ENCODE results near the gene CTXND1.
"Not testable (repeated sequence)": the region's sequence is repeated elsewhere in the genome, so short reads cannot be mapped to it uniquely, and the experiment has no call there.

Gene CTXND1

DNA sequence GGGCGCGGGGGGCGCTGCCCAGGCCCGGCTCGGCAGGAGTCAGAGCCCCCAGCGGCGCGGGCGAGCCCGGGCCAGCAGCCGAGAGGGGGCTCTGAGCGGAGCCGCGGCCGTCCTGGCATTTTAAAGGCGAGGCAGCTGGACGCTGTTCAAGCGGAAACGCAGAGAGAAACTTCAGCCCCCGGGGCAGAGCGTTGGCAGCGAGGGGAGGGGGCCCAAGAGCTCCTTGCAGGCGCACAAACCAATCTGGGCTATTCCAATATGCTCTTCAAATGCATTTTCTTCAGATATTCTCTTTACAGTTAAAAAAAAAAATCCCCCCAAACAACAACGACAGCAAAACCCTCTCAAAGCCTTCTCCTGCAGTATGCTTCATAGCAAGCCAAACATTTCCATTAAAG, at the start of gene CTXND1:
Gene CTXND1 (minus strand): TSS at position 93 of the 398 bp plus-strand sequence. CDS start 50,264 bp downstream, outside the sequence.
- DNase-seq = no peak

DNA sequence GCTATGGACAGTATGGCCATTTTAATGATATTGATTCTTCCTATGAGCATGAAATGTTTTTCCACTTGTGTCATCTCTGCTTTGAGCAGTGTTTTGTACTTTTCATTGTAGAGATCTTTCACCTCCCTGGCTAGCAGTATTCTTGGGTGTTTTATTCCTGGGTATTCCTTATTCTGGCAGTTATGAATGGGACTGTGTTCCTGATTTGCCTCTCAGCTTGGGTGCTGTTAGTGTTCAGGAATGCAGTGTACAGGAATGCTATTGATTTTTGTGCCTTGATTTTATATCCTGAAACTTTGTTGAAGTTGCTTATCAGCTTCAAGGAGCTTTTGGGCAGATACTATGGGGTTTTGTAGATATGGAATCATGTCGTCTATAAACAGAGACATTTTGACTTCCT, 49.5 kb upstream of the CTXND1 start:
- DNase-seq = no peak

DNA sequence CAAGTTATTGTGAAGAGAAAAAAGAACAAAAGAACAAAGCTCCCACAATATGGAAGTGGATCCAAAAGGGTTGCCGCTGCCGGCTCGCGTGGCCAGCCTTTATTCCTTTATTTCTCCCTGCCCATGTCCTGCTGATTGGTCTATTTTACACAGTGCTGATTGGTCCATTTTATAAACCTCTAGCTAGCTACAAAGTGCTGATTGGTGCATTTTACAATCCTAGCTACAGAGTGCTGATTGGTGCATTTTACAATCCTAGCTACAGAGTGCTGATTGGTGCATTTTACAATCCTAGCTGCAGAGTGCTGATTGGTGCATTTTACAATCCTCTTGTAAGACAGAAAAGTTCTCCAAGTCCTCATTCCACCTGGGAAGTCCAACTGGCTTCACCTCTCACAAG, 43.8 kb upstream of the CTXND1 start:
- not testable (repeated sequence) for DNase-seq

DNA sequence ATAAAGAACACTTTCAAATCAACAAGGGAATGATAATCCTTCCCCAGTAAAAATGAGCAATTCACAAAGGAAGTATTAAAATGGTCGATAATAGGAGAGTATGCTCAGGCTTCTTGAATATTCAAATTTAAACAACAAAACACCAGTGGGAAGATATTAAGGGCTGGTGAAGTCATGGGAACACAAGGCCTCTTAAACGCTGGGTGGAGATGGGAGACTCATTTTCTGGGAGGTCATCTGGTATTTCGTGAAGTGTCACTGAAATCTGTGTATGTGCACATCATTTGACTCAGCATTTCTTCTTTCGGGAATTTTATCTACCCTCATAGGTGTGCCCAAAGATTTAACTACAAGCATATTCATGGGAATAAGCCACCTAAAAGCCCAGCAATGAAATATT, 40.1 kb upstream of the CTXND1 start:
- no peak for DNase-seq

DNA sequence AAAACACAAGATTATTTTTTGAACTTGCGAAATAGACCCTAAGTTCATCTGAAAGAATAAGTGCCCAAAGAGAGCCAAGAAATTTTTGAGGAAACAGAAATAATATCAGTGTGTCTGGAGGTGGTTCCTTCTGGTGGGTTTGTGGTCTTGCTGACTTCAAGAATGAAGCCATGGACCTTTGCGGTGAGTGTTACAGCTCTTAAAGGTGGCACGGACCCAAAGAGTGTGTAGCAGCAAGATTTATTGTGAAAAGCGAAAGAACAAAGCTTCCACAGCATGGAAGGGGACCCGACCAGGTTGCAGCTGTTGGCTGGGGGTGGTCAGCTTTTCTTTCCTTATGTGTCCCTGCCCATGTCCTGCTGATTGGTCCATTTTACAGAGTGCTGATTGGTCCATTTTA, 38.9 kb upstream of the CTXND1 start:
- not testable (repeated sequence) for DNase-seq

DNA sequence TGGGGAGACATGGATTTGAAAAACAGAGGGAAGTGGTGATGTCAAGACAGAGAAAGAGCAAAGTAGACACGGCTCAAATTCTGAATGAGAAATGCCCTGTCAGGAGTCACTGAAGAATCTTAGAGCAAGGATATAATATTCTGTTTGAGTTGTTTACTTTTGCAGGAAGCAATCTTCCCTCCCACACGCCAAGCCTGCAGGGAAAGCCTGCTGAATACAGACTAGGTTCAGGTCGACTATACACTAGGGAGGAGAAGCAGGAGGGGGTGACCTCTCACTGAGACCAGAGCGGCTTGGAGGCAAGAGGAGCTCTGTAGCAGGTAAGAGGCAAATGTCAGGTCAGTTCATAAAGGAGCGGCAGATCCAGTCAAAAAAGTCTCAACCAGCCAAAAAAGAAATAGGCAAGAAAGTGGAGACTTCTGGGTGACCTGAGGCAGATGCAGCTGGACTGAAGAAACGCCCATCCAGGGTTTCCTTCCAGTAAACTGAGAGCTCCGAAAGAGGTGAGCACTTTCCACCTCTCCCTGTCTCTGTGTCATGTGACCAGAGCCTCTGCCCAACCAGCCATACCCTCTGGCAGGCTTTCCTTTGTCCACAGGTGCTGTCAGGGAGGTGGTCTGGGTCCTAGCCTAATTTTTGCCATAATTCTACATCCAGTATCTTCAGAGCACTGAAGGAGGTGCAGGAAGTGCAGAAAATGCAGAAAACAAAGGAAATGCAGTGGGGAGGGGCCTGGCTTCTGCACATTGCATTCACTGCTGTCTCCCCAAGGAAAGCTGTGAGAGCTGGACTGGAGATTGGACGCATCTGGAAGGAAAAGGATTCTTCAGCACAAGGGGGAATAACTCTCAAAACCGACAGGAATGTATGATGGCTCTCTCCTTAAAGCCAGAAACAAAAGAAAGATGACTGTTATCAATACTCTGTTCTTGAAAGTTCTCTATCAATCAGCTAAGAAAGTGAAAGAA, 37.8 kb upstream of the CTXND1 start:
- no peak for DNase-seq

DNA sequence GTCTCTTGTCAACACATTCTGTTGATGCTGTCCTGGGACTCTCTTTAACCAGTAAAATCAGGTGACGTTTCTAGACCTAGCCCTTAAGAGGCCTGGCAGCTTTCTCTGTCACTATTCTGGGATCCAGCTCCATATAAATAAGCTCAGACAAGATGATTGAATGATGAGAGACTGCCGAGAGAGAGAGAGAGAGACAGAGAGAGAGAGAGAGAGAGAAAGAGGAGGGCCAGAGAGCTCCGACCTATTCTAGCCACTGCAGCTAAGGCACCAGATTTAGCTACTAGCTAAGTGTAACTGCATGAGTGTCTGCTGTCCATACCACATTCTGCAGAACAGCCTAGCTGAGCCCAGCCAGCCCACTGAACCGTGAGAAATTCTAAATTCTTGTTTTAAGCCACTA, 36.1 kb upstream of the CTXND1 start:
- DNase-seq = no peak

DNA sequence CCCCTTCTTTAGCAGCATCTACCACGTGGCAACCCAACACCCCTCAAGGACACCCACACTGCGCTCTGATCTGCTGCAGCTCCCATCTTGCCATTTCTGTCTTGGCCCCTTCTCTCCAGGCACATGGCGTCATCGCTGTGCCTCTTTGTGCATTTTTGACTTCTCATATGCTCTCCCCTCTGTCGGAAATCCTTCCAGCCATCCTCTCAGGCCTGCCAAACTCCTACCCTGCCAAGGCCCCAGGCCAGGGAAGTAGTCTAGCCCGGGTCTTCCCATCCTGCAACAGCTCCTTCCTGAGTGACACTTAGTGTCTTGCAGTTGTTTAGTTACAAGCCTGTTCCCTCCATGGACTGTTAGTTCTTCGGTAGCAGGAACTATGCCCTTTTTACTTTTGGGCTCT, 34.0 kb upstream of the CTXND1 start:
- DNase-seq = no peak

DNA sequence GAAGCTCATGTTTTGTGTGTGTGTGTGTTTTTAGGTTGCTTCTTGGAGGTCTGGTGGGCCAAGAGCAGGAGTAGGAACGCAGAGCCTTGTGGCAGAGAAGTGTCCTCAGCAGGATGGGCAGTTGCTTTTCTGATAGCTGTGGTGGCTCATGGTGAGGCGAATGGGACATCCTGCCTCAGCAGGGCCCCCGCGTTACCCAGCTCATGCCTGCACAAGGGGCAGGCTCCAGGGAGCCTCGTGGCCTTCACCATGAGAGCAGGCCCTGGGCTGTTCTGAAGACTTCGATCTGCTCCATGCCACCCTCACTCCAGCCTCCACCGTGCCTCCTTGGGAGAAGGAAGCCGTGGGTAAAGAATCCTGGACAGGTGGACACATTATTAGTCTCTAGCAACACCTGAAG, 33.4 kb upstream of the CTXND1 start:
- DNase-seq = no peak

DNA sequence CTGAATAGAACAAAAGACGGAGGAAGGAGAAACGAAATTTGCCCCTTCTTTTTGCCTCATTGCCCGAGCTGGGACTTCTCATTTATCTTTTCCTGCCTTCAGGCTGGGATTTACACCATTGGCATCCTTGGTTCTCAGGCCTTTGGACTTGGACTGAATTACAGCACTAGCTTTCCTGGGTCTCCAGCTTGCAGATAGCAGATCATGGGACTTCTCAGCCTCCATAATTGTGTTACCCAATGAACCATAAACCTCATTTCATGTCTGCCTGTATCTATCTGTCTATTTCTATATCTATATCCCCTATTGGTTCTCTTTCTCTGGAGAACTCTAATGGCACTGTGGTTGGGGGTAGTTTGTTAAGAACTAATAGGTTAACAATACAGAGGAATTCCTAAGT, 31.5 kb upstream of the CTXND1 start:
- no peak for DNase-seq

DNA sequence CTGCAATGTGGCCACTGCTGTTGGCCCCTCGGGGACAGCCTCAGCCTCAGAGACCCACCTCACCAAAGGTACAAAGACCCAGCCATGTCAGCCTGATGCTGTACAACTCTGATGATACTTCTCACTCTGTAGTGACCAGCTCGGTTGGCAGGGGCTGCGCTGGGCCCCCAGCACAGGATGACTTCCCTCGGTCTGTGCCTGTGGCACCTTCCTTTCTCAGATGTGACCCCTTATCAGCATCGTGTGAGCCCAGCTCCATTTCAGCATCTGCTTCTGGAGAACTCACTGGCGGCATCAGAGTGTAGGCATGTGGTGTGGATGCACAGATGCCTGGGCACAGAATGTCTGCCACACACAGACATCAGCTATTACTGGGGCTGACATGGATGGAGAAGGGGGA, 25.1 kb upstream of the CTXND1 start:
- no peak for DNase-seq

DNA sequence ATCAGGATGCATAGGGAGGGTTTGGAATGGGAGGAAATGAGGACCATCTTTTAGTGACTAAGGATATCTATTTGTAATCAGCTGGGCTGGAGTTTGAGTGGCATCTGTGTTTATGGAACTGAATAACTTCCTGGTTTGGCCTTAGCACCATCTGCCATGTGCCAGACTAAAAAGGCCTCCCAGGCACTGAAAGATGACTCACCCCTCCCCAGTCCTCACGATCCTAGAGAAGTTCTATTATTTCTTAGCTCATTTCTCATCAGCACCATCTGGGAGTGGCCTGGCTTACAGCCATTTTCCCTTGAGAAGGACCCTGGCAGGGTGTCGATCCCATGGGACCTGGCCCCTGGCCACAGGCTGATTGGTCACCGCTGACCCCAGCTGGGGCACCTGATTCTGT, 23.9 kb upstream of the CTXND1 start:
- no peak for DNase-seq

DNA sequence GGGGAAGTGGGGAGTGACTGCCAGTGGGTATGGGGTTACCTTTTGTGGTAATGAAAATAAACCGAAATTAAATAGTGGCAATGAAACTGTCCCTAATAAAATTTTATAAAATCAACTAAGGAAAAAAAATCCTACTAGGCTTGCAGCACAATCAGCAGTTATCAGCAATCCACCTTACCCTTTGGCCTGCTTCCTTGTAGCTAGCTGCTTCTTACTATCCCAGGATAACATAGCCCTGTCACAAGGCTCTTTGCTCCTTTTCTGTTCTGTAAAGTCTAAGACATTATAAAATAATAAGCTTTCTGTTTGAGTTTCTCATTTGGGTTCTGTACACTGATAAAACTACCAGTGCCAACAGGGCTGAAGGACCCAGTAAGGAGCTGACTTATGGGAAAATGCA, 23.0 kb upstream of the CTXND1 start:
- no peak for DNase-seq

DNA sequence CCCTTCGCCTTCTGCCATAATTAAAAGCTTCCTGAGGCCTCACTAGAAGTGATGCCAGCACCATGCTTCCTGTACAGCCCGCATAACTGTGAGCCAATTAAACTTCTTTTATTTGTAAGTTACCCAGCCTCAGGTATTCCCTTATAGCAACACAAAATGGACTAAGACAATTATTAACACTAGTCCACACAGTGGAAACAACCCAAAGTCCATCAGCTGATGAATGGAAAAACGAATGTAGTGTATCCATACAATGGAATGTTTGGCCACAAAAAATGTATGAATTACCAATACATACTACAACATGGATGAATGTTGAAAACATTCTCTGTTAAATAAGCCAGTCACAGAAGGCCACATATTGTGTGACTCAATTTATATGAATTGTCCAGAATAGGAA, 22.5 kb upstream of the CTXND1 start:
- DNase-seq = no peak

DNA sequence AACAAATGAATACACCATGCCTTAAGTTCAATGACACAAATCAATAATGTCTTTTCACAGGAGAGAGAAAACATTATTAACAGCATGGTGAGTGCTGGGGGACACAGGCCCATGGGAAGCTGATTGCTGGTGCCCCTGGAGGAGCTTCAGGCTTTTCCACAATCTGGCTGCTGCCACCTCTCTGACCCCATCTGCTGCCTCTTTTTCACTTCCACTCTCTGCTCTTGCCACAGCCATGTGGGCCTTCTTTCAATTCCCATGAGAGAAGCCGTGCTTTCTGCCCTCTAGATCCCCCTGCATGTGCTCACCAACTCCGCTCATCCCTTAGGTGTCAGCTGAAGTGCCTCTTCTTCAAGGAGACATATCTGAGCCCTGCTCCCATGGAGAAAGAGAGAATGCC, 21.0 kb upstream of the CTXND1 start:
- no peak for DNase-seq

DNA sequence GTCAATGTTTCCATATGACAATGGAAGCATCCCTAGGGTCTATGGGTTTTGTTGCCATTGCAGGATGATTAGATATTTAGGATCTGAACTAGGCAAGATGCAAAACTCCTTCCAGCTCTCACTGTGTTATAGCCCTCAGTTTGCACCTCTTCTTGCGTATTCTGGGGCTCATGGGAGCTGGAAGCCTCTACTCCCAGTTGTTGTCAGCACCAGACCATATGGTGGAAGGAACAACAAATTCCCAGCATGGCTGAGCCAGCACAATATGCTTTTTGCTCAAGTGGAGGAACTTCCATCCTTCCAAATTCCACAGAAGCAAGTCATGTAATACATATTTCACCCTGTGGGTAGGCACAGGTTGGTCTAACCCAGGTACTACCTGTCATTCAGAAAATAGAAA, 18.5 kb upstream of the CTXND1 start:
- DNase-seq = no peak

DNA sequence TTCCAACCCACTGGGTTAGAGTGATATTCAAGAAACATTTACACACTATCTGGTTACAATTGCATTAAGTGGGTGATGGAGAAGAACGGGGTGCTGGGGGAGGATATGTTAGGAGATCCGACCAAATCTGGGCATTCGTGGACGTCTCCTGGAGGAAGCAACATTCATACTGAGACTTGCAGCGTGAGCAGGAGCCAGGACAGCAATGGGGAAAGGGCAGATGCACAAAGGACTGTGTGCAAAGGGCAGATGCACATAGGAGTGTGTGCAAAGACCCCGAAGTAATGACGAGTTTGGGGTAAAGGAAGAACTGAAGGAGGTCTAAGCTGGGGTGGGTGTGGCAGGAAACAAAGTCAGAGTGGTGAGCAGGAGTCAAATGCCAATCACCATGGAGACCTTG, 16.1 kb upstream of the CTXND1 start:
- no peak for DNase-seq

DNA sequence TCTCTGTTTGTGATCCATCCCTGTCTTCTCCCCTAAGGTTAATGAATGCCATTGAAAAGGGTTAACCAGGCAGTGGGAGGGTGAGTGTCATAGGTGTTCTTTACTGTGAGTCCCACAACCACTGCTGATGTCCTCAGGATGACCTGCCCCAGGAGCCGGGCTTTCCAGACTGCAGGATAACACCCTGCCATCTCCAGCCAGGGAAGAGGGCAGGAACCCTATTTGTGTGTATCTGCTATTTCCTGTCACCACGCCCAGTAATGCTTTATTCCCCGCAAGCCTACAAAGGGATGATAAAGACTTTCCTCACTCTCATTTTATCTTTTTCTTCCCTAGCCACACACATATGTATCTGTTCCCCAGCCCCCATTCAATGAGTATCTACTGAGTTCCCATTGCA, 15.6 kb upstream of the CTXND1 start:
- no peak for DNase-seq

DNA sequence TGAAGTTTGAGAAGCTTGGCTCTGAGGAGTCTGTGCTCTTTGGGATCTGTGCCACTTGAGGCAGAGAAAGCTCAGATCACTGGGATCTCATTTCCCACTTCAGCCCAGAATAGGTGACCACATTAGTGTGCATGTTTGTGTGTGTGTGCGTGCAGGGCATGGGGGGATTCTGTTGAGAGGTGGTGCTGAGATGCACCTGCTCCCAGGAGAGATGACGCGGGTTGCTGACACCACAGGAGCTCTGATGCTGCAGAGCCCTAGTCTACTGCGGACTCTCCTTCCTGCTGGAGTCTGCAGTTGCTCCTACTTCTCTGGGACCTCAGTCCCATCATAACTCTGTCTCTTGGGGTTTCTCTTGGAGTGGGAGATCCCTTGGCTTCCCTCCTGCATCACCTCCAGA, 14.7 kb upstream of the CTXND1 start:
- no peak for DNase-seq

DNA sequence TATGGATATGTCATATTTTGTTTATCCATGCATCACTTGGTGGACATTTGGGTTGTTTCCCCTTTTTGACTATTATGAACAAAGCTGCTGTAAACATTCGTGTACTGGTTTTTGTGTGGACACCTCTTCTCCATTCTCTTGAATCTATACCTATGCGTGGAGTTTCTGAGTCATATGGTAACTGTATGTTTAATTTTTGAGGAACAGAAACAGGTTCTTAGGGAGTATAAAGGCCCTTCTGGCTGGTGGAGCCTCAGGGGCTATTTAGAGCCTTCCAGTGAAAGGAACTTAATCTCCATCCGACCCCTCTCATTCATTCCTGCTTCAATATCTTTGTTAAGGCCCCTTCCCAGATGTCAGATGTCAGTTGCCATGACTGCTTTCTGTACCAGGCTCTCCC, 14.1 kb upstream of the CTXND1 start:
- DNase-seq = no peak

DNA sequence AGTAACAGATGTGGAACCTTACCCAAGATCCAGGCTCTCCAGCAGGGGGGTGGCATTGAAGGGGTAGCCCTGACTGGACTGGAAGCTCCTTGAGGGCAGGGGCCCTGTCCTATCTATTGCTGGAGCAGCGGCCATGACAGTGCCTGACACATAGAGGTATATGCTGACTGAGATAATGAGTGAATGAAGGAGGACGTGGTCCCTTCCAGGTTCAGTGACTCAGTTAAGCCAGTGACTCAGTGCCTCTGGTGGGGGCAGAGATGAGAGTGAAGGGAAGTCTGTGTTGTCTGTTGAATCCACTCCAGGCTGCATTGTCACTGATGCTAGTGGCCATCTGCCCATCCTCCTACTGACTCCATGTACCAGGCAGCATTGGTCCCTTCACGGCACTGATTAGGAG, 13.0 kb upstream of the CTXND1 start:
- peak; percentile 26 for DNase-seq

DNA sequence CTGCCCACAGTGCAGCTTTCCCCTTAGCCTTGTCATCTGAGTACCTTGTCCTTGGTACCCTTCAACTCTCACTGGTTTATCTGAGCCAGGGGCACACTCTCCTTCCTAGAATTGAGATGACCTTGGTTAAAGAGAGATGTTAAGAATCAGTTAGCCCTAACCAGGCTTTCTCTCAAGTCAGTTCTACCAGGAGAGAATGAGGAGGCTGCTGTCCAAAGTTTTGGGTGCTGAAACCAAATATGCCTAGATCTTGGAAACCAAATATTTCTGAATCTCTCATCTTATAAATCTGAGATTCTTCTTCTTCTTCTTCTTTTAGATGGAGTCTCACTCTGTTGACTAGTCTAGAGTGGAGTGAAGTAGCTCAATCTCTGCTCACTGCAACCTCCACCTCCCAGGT, 12.0 kb upstream of the CTXND1 start:
- DNase-seq = no peak

DNA sequence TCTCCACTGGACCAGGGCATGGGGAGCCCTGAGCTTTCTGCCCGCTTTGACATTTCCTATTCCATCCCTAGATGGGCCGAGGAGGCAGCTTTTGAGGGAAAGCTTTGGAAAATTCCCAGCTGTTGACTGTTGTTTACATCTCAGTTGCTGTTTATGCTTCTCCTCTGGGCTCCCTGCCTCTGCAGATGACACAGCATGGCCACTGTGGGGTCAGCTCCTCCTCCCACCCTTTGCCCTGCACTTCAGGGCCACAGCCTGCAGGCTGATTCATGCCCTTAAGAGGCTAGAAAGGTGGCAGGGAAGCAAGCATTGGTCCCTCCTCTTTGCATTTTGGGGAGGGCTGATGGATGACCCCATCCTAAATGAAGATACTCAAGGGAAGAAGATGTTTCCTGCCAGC, 8.5 kb upstream of the CTXND1 start:
- DNase-seq = no peak

DNA sequence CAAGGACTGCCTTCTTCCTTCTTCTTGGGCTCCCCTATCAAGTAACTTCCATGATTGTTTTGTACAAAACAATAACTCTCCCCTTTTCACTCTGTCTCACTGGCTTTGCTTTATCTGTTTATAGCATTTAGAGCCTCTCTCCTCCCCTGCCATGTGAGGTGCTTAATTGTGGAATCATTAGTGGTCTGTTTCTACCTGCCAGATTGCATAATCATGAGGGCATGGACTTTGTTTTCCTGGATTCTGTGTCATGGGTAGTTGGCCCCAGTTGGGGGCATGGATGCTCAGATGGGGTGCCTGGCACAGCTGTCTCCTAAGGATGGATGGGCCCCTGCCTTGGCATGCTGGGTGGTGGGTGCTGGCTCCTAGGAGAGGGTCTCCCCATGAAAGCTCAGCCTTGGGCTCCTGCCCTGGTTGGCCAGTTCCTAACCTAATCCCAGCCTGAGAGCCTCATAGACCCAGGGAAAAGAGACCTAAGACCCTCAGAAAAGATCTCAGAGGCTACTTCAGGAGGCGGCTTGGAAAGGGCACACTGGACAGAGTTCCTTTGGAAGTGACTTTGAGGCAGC, 8.0 kb upstream of the CTXND1 start:
- no peak for DNase-seq
